ENCODE measurements around the gene TRIO. TPM values are rescaled to one million over a fixed set of nuclear protein-coding genes. Genes with fewer than 3 reads are reported as not detected.

The TRIO gene
- total RNA-seq, 1 experiment from 2014 or later = 88.8 TPM

- TF ChIP-seq STAT6 (CRISPR knock-in tag; conservative IDR thresholded peaks at IDR 0.05; ENCODE audit: low read depth) (no peak), GTF2I (CRISPR knock-in tag; conservative IDR thresholded peaks at IDR 0.05) (no peak), NFATC4 (CRISPR knock-in tag; IDR thresholded peaks at IDR 0.05) (no peak)
These were observed 45.6 kb downstream of the TRIO start (continued) for GRCh38 chr5:14188778-14189177.

DNA sequence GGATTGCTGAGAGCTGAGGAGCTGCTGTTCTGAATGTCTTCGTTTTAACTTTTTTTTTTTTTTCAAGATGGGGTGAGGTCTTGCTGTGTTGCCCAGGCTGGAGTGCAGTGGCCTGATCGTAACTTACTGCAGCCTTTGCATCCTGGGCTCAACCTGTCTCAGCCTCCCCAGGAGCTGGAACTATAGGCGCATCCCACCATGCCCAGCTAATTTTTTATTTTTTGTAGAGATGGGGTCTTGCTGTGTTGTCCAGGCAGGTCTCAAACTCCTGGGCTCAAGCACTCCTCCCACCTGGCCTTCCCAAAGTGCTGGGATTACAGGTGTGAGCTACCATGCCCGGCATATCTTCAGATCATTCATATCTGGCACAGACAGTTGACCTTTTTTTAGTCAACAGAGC lies 46.5 kb downstream of the TRIO start:
- Mint-ChIP-seq H3K27ac (no peak overlapping the region), H3K4me1 (peaks cover 48% of the 10 kb centered on the region), H3K9me3 (no peaks in the 10 kb centered on the region), H3K36me3 (no peaks in the 10 kb centered on the region), H3K4me3 (no peak overlapping the region), H3K27me3 (ENCODE audit: low read depth) (no peaks in the 10 kb centered on the region)
- POLR2A ChIA-PET = no interaction called here
- CTCF ChIA-PET = no interaction called here
- DNase-seq (ENCODE audit: low spot score) (no peak), ATAC-seq (no peak)
- peak; percentile 45 for TF ChIP-seq ZNF121 (CRISPR knock-in tag; IDR thresholded peaks at IDR 0.05)
- TF ChIP-seq TP53 (CRISPR knock-in tag; IDR thresholded peaks at IDR 0.05) = no peak

DNA sequence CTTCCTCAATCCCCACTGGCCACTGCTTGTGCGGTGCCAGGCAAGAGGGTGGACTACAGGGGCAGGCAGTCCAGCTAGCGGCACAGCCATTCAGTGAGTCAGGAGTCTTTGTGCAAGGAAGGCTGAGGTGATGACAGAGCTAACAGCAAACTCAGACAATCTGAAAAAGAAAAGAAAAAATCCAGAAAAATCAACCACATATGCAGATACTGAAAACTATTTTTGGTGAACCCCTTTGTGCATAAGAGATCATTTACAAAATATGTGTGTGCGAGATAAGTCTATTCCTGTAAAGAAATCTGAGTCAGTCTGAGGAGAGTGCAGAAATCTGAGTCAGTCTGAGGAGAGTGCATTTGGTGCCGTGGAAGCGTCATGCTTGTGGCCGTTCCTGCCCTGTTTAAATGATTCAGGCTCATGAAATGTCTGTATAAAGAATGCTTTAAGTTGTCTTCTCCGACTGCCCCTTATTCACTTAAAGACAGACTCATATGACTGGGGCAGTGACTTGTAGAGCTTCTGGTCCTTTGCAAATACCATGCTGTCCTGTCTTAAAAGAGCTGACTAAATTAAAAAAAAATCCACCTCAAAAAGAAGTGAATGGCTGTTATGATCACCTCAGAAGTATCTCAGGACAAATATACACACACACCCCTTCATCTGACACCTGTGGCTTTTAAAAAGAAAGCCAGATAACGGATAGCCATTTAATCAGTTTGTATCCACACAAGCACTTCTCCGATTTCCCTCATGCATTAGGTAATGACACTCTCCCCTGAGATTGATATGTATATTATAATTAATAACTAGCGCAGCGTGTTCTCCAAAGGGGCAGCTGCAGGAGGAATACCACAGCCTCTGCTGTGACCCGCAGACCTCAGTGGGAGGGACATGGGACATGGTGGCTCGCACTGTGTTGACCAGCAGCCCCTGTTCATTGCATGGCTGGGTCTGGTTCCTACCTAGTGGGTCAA lies 47.3 kb downstream of the TRIO start:
- TF ChIP-seq MLX (CRISPR knock-in tag; IDR thresholded peaks at IDR 0.05) (no peak), ETV6 (CRISPR knock-in tag; IDR thresholded peaks at IDR 0.05) (no peak), ZNF671 (CRISPR knock-in tag; IDR thresholded peaks at IDR 0.05) (no peak), GTF2I (CRISPR knock-in tag; conservative IDR thresholded peaks at IDR 0.05) (no peak), SMAD3 (CRISPR knock-in tag; IDR thresholded peaks at IDR 0.05; ENCODE audit: borderline replicate concordance) (no peak), ZNF219 (CRISPR knock-in tag; IDR thresholded peaks at IDR 0.05; ENCODE audit: borderline replicate concordance) (no peak), MXD4 (CRISPR knock-in tag; IDR thresholded peaks at IDR 0.05; ENCODE audit: borderline replicate concordance) (no peak), ELF4 (CRISPR knock-in tag; IDR thresholded peaks at IDR 0.05; ENCODE audit: low read depth) (no peak), ZNF317 (CRISPR knock-in tag; IDR thresholded peaks at IDR 0.05; ENCODE audit: borderline replicate concordance, low read depth) (no peak)
- TF ChIP-seq, protein P1, sequence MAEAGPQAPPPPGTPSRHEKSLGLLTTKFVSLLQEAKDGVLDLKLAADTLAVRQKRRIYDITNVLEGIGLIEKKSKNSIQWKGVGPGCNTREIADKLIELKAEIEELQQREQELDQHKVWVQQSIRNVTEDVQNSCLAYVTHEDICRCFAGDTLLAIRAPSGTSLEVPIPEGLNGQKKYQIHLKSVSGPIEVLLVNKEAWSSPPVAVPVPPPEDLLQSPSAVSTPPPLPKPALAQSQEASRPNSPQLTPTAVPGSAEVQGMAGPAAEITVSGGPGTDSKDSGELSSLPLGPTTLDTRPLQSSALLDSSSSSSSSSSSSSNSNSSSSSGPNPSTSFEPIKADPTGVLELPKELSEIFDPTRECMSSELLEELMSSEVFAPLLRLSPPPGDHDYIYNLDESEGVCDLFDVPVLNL (CRISPR knock-in tag; IDR thresholded peaks at IDR 0.05; ENCODE audit: borderline replicate concordance, low read depth) = no peak
- TF ChIP-seq, protein P2, sequence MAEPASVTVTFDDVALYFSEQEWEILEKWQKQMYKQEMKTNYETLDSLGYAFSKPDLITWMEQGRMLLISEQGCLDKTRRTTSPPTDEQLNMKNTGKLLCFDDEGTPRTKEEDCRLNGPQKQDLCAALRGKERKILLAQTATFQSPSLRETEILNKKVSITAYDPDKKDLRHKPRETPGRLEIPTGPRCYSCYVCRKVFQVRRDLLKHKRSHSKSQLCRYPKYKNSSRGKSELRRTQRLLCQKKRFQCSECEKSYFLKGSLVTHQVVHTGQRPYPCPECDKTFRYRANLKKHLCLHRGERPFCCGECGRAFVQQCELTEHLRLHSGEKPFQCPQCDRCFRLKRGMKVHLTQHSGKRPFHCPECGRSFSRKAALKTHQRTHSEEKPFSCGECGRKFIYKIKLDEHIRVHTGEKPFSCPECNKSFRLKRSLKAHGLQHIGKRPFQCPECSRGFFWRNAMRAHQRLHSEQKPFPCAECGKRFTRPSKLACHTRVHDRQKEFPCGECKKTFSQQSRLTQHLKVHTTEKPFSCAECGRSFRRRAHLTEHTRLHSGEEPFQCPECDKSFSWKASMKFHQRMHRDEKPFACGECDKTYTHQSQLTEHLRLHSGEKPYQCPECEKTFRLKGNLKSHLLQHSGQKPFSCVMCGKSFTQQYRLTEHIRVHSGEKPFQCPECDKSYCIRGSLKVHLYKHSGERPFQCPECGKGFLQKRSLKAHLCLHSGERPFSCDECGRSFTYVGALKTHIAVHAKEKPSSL (CRISPR knock-in tag; conservative IDR thresholded peaks at IDR 0.05) = no peak
- POLR2A ChIA-PET = no interaction called here
- H3K27ac Mint-ChIP-seq = no peak overlapping the region
- H3K9me3 Mint-ChIP-seq = no peaks in the 10 kb centered on the region
- DNase-seq (ENCODE audit: low spot score) (no peak), ATAC-seq (no peak)
- H3K27me3 Mint-ChIP-seq (ENCODE audit: low read depth) = no peaks in the 10 kb centered on the region
- peaks cover 48% of the 10 kb centered on the region for H3K4me1 Mint-ChIP-seq
- no peaks in the 10 kb centered on the region for H3K36me3 Mint-ChIP-seq
- H3K4me3 Mint-ChIP-seq = no peak overlapping the region
- CTCF ChIA-PET = no interaction called here
